ENCODE measurements around the gene XYLT2.

DNA sequence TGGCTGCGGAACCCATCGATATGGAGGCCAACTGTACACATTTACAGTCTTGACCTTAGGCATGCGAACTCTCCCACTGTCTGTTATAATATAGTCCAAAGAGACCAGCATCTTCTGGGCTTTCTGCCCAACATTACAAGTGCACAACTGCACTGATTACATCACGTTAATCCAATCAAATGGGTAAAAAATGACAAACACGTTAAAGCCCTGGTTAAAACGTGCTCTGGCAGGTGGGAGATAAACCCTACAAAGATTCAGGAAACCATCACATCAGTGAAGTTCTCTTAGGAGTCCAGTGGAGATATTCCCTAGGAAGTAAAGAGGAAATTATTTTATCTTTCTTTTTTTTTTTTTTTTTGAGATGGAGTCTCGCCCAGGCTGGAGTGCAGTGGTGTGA lies 23.7 kb upstream of the XYLT2 start:
- TF ChIP-seq EZH2 (IDR thresholded peaks at IDR 0.05) (no peak), EZH2phosphoT487 (IDR thresholded peaks at IDR 0.05) (no peak)
- TF ChIP-seq, protein P1, sequence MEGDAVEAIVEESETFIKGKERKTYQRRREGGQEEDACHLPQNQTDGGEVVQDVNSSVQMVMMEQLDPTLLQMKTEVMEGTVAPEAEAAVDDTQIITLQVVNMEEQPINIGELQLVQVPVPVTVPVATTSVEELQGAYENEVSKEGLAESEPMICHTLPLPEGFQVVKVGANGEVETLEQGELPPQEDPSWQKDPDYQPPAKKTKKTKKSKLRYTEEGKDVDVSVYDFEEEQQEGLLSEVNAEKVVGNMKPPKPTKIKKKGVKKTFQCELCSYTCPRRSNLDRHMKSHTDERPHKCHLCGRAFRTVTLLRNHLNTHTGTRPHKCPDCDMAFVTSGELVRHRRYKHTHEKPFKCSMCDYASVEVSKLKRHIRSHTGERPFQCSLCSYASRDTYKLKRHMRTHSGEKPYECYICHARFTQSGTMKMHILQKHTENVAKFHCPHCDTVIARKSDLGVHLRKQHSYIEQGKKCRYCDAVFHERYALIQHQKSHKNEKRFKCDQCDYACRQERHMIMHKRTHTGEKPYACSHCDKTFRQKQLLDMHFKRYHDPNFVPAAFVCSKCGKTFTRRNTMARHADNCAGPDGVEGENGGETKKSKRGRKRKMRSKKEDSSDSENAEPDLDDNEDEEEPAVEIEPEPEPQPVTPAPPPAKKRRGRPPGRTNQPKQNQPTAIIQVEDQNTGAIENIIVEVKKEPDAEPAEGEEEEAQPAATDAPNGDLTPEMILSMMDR (IDR thresholded peaks at IDR 0.05), result no peak
